ENCODE data around the gene DSCAM. TPM values are rescaled to one million over a fixed set of nuclear protein-coding genes. Genes with fewer than 3 reads are reported as not detected.

Gene DSCAM
- total and polyA plus RNA-seq, 10 of the 15 experiments (the other 5 are each of a cell fraction or from before 2014, with no cell fraction given): not detected

- Histone ChIP-seq H2AFZ (ENCODE audit: control insufficient read depth, low read depth, low read length) (no peak overlapping the region), H3K4me2 (ENCODE audit: control insufficient read depth, insufficient read depth) (no peak overlapping the region), H3K4me1 (ENCODE audit: control insufficient read depth, insufficient read depth, low read length) (no peaks in the 10 kb centered on the region), H4K20me1 (ENCODE audit: control insufficient read depth, insufficient read depth) (no peaks in the 10 kb centered on the region), H3K9ac (ENCODE audit: control insufficient read depth, insufficient read depth, low read length) (no peak overlapping the region), H3K36me3 (ENCODE audit: control insufficient read depth in 2 of 2, insufficient read depth in 2 of 2, low read length in 1 of 2) (no peaks in the 10 kb centered on the region), H3K9me3 (replicated peaks; ENCODE audit: control insufficient read depth, insufficient read depth, low read length) (no peaks in the 10 kb centered on the region; the same call in 2 of the 3 replicates), H3K4me3 (no peak overlapping the region), H3K79me2 (ENCODE audit: control insufficient read depth, insufficient read depth, low read length) (no peaks in the 10 kb centered on the region), H3K27ac (ENCODE audit: control insufficient read depth, insufficient read depth) (no peak overlapping the region), H3K27me3 (replicated peaks in 1 of 2; ENCODE audit: control insufficient read depth in 2 of 2, insufficient read depth in 2 of 2, low read length in 1 of 2) (no peaks in the 10 kb centered on the region)
- no peak for TF ChIP-seq ZNF384 (IDR thresholded peaks at IDR 0.05; ENCODE audit: borderline replicate concordance, low read depth, low read length)
- no peak for TF ChIP-seq KDM1A (IDR thresholded peaks at IDR 0.05; ENCODE audit: borderline replicate concordance)
- TF ChIP-seq KAT2A (conservative IDR thresholded peaks at IDR 0.05; ENCODE audit: control insufficient read depth, low read depth, low read length): no peak
- TF ChIP-seq SMAD5 (IDR thresholded peaks at IDR 0.05; ENCODE audit: low read depth): no peak
- no peak for TF ChIP-seq ZBTB4 (CRISPR knock-in tag; IDR thresholded peaks at IDR 0.05)
- TF ChIP-seq NR2F1 (conservative IDR thresholded peaks at IDR 0.05): no peak
- TF ChIP-seq EP300 (IDR thresholded peaks at IDR 0.05; ENCODE audit: borderline replicate concordance in 1 of 2, control insufficient read depth in 1 of 2, low read depth in 2 of 2, low read length in 2 of 2): no peak
- TF ChIP-seq SUPT20H (IDR thresholded peaks at IDR 0.05; ENCODE audit: borderline replicate concordance, control insufficient read depth, low read depth, low read length): no peak
- no peak for TF ChIP-seq HCFC1 (IDR thresholded peaks at IDR 0.05; ENCODE audit: low read length)
- TF ChIP-seq NFIC (IDR thresholded peaks at IDR 0.05; ENCODE audit: low read depth, low read length): no peak
- TF ChIP-seq CHD2 (IDR thresholded peaks at IDR 0.05; ENCODE audit: borderline replicate concordance, low read depth, low read length): no peak
- no peak for TF ChIP-seq CBFB (IDR thresholded peaks at IDR 0.05; ENCODE audit: low read depth)
- TF ChIP-seq ZNF274 (IDR thresholded peaks at IDR 0.05; ENCODE audit: insufficient read depth, insufficient read length): no peak
- ChIA-PET CTCF (no interaction called here), RAD21 (ENCODE audit: unreplicated experiment) (no interaction called here), POLR2A (no interaction called here), SMC1A (ENCODE audit: uncharacterized antibody, unreplicated experiment) (no interaction called here)
- no peak for FAIRE-seq
- ATAC-seq: no peak
- in situ Hi-C loops (cut with MboI): no loop called here
- intact Hi-C loops (cut with micrococcal nuclease; ENCODE audit: unreplicated experiment): no loop called here
- no peak for DNase-seq (ENCODE audit: low read depth, low spot score)
- 20% methylated on average over 5 of the region's 5 CpGs for WGBS (ENCODE audit: insufficient coverage, insufficient replicate concordance, low lambda C conversion rate, missing lambda C conversion rate)
- BruUV-seq (replicated peaks): no TSS peak
These were observed 603.3 kb downstream of the DSCAM start for GRCh38 chr21:40243685-40244084.

All from GM12878 (cell line).